Keratinocyte (primary cell): Measurements from ENCODE around the gene CSH2.

Experiments
- EZH2 ChIP-seq: IDR thresholded peaks from one replicate; pipeline ENCODE4 v1.6.1; 2012; ENCODE audit warnings: inconsistent platforms, mild to moderate bottlenecking, low read length, moderate library complexity
- TF ChIP-seq, protein P1 (sequence below), 3 experiments: IDR thresholded peaks in 1 of 3; conservative IDR thresholded peaks in 1 of 3; optimal IDR thresholded peaks in 1 of 3; 2 replicates in 2 of 3; 3 replicates in 1 of 3; pipeline versions ENCODE3 to v1.5.1; 2011; ENCODE audit warnings: low read length in 3 of 3, mild to moderate bottlenecking in 3 of 3, moderate library complexity in 2 of 3, control low read depth in 1 of 3, inconsistent platforms in 1 of 3; ENCODE audit not compliant: insufficient read depth in 2 of 3; ENCODE audit errors: extremely low read depth in 1 of 3

GRCh38 chr17:63911657-63912100 is 38.2 kb upstream of the CSH2 start:
- TF ChIP-seq, protein P1, sequence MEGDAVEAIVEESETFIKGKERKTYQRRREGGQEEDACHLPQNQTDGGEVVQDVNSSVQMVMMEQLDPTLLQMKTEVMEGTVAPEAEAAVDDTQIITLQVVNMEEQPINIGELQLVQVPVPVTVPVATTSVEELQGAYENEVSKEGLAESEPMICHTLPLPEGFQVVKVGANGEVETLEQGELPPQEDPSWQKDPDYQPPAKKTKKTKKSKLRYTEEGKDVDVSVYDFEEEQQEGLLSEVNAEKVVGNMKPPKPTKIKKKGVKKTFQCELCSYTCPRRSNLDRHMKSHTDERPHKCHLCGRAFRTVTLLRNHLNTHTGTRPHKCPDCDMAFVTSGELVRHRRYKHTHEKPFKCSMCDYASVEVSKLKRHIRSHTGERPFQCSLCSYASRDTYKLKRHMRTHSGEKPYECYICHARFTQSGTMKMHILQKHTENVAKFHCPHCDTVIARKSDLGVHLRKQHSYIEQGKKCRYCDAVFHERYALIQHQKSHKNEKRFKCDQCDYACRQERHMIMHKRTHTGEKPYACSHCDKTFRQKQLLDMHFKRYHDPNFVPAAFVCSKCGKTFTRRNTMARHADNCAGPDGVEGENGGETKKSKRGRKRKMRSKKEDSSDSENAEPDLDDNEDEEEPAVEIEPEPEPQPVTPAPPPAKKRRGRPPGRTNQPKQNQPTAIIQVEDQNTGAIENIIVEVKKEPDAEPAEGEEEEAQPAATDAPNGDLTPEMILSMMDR (optimal IDR thresholded peaks at IDR 0.05 in 1 of 3, IDR thresholded peaks at IDR 0.05 in 1 of 3, conservative IDR thresholded peaks at IDR 0.05 in 1 of 3; ENCODE audit: extremely low read depth in 1 of 3, insufficient read depth in 2 of 3, low read length in 3 of 3), result peak; percentile 59 to 67 (median 63)
- no peak for TF ChIP-seq EZH2
